Amniotic epithelial cell (primary cell): Measurements from ENCODE around the gene YIF1B.
"Not testable (repeated sequence)": the region's sequence is repeated elsewhere in the genome, so short reads cannot be mapped to it uniquely, and the experiment has no call there.

Experiments
- DNase-seq: peaks from one replicate; pipeline ENCODE4 v3.0.0-alpha.2; 2010; ENCODE audit warnings: low read depth

Gene YIF1B, protein sequence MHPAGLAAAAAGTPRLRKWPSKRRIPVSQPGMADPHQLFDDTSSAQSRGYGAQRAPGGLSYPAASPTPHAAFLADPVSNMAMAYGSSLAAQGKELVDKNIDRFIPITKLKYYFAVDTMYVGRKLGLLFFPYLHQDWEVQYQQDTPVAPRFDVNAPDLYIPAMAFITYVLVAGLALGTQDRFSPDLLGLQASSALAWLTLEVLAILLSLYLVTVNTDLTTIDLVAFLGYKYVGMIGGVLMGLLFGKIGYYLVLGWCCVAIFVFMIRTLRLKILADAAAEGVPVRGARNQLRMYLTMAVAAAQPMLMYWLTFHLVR

DNA sequence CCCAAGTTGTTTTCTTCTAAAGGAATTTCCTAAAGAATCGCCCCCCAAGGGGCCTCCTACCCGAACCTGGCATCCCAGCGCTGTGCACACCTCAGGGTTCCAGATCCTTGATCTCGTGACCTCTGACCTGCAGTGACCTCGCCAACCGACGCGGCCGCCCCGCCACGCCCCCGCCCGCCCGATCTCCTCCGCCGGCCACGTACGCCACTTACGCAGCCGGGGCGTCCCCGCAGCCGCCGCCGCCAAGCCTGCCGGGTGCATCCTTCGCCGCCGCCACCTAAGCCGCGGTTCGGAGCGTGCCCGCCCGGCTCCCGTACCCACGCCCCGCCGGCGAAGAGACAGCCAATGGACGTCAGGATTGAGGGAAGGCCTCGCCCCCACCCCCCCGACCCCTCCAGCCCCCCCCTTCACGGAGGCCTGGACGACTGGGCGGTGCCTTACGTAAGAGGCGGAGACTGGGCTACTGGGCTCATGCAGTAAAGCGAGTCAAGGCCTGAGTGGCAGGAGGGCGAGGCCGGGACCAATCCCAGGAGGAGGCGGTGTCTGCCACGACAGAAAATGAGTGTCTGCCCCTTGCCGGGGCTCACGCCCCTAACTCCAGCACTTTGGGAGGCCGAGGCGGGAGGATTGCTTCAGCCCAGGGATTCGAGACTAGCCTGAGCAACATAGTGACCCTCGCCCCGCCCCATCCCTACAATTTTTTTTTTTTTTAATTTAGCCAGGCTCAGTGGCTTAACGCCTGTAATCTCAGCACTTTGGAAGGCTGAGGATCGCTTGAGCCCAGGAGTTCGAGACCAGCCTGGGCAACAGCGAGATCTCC is at the start of gene YIF1B:
TSS of gene YIF1B (minus strand) at position 291 of the 820 bp plus-strand sequence. CDS start at position 261, 30 bp downstream.
- peak; percentile 97 for DNase-seq

DNA sequence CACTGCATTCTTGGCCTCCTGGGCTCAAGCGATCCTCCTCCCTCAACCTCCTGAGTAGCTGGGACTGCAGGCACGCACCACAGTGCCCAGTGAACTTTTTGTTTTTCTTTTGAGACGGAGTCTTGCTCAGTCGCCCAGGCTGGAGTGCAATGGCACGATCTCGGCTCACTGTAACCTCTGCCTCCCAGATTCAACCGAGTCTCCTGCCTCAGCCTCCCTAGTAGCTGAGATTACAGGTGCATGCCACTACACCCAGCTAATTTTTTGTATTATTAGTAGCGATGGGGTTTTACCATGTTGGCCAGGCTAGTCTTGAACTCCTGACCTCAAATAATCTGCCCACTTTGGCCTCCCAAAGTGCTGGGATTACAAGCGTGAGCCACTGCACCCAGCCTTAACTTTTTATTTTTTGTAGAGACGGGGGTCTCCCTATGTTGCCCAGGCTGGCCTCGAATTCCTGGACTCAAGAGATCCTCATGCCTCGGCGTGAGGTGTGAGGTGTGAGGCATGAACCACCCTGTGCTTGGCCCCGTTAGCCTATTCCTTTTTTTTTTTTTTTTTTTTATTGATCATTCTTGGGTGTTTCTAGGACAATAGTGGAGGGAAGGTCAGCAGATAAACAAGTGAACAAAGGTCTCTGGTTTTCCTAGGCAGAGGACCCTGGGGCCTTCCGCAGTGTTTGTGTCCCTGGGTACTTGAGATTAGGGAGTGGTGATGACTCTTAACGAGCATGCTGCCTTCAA is 47.4 kb upstream of the YIF1B start:
- DNase-seq = not testable (repeated sequence)

DNA sequence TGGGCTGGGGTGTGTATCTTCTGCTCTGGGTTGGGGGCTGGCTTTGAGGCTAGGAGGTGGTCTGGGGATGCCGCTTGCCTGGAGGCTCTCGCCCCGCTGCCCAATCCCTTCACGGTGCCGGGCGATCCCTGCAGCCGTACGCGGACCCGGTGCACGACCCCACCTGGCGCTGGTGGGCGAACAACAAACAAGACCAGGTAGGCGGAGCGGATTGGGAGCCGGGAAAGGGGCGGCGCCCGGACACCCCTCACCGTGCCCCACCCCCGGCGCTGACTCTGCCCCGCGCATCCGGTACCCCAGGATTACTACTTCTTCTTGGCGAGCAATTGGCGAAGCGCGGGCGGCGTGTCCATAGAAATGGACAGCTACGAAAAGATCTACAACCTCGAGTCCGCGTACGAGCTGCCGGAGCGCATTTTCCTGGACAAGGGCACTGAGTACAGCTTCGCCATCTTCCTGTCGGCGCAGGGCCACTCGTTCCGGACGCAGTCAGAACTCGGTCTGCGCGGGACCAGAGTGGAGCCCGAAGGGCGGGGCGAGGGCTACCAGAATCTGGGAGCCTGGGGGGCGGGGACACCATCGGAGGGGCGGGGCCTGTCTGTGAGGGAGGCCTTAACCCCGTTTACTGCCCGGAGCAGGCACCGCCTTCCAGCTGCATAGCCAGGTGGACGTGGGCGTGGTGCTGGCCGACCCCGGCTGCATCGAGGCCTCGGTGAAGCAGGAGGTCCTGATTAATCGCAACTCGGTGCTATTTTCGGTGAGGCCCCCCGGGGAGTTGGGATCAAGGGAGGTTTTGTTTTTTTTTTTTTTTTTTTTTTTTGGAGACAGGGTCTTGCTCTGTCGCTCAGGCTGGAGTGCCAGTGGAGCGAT is 46.6 kb upstream of the YIF1B start:
- DNase-seq = peak; percentile 39

DNA sequence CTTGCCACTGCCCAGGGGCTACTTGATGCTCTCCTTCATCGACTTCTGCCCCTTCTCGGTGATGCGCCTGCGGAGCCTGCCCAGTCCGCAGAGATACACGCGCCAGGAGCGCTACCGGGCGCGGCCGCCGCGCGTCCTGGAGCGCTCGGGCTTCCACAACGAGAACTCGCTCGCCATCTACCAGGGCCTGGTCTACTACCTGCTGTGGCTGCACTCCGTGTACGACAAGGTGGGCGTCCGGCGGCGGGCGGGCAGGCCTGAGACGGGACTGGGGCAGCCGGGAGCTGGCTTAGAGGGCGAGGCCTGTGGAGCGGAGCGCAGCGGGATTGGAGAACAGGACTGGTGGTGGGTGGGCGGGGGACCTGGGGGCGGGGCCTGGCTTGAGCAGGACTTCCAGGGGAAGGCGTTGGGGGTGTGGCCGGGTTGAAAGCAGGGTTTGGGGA is 45.9 kb upstream of the YIF1B start:
- peak; percentile 60 for DNase-seq

DNA sequence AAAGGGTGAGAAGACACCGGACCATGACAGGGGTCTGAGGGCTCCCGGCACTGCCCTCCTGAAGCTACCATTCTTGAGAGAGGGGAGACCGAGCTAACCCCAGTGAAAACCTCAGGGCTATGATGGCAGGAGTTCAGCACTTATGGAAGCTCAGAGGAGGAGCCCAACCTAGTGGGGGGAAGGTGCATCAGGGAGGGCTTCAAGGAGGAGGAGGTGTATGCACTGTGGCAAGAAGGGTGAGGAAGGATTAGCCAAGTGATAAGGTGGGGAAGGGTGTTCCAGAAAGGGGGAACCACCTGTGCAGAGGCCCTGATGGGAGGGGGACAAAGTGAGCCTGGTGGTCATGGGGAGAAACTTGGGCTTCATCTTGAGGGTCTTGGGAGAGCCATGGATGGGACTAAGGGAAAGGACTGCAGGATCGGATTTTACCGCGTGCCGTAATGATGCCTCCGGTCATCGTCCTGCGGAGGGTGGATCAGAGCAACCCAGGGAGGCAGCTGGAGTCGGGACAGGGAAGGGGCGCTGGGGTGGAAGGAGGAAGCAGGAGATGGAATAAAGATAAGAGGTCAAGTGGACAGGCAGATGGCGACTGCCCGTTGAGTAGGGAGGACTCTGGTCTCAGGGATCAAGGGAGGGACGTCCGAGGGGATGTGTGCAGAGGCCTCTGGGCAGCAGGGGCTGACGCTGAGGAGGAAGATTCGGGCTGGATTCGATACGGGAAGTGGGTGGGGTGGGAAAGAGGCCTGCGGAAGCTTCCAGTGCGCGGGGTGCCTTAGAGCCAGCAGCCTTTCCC is 45.3 kb upstream of the YIF1B start:
- DNase-seq = no peak

DNA sequence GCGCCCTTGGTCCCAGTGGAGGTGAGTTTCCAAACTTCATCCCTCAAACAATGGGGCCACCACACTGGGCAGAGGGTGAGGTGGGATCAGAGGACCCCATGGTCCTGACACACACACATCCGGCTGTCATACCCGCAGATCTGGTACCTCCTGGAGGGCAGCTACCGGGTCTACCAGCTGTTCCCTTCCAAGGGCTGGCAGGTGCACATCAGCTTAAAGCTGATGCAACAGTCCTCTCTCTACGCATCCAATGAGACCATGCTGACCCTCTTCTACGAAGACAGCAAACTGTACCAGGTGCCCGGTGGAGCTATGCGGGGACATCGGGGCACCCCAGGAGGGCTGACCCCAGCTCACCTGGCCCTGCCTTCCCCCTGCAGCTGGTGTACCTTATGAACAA is 44.6 kb upstream of the YIF1B start:
- no peak for DNase-seq

DNA sequence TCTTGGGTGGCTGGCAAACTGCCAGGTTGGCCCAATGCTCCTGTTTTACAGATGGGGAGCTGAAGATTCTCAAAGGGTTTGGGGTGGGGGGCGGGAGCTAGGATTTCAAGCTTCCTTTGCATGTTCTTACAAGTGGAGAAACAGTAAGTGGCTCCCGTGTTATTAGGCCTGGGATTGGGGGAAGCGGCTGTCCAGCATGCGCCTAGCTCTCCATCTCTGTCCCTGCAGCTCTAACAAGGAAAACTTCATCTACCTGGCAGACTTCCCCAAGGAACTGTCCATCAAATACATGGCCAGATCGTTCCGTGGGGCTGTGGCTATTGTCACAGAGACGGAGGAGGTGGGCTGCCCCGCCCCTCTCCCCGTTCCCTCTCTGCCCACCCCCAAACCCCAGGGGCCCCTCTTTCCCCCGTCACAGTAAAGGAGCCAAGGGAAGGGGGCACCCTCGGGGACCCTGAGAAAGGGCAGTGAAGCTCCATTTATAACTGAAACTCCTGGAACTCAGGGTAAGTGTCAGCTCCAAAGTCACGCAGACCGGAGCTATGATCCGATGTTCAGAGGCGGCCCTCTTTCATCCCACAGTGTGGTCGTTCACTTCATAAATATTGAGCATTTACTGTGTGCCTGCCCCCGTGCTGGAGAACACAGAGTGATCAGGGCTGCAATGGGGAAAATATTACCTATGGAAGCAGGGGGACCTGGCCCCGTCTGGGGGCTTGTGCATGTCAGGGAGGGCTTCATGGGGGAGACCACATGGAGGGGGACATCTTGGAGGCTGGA is 43.7 kb upstream of the YIF1B start:
- DNase-seq = no peak

DNA sequence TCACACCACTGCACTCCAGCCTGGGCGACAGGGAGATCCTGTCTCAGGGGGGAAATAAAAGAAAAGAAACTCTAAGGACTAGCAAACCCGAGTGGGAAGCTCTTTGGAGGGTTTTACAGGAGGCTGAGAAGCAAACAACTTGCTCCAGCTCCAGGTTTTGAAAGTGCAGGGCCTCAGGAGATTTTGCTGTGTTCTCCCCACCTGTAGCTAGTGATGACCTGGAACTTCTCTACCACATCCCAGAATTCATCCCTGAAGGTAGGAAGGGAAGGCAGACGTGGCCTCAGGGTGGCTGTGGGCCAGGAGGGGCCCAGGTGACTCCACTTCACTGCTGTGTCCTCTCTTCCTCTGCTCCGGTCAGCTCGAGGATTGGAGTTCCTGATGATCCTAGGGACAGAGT is 42.3 kb upstream of the YIF1B start:
- no peak for DNase-seq

DNA sequence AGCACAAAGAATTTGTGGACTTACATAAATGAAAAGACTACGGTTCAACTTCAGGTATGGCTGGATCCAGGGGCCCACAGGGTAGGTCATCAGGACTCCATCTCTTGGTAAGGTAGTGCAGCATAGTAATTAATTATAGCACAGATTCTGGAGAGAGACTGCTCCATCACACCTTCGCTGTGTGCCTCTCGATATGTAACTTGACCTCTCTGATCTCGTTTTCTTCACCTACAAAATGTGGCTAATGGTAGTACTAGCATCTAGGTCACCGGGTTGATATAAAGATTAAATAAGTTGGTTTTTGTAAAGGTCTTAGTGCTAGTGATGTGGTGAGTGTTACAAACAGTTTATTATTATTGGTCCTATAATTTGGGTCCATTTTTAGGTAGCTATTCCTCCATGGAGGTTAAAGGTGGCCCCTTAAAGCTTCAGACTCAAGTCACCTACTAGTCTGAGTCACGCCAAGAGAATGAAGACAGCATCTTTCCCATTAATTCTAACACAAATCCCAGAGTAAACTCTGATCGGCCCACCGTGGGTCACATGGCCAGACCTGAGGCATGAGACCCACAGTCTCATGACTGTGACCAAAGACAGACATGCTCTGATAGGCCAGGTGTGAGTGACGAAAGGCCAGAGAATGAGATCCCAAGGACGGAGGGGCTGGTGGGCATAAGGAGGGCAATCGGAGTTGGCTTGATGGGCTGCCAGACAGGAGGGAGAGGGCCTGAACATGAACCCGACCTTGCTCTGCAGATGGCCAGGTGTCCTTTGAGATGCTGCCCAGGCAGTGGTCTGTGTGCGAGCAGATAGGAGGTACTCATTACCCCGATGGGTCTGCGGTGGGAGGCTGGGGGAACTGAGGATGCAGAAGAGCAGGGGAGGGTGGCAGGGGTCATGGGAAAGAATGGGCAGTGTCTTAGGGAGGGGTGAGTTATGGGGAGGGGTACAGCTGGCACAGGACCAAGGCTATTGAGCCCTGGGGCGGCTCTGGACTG is 40.3 kb upstream of the YIF1B start:
- DNase-seq = no peak

DNA sequence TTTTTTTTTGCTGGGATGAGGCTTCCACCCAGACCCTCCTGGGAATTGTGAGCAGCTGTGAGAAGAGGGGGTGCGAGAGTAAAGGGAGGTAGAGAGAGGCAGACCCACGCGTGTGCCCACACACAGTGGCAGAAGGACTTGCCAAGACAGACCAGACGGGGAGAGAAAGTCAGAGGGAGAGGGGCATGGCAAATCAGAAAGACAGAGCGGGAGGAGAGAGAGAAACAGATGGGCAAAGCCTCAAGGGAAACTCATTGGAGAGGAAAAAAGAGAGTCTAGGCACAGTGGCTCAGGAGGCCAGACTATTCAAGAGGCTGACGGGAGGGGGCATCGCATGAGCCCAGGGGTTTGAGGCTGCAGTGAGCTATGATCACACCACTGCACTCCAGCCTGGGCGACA is 36.9 kb upstream of the YIF1B start:
- no peak for DNase-seq

DNA sequence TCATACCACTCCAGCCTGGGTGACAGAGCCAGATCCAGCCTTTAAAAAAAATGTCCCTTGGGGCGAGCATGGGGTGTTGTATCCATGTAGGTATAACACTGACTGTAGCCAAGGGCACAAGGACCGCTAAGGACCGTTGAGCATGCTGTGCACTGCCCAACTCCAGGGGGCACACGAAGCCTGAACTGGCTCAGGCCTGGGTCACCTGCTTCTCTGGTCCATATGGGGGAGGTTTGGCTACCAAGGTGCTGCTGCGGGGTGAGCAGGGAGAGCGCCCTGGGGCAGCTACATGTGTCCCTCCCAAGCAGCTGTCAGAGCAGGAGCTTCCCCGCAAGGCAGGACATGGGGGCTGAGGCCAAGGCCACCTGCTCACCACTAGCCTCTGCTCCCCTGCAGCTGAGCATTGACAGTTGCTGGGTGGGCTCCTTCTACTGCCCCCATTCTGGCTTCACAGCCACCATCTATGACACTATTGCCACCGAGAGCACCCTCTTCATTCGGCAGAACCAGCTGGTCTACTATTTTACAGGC is 36.2 kb upstream of the YIF1B start:
- no peak for DNase-seq

DNA sequence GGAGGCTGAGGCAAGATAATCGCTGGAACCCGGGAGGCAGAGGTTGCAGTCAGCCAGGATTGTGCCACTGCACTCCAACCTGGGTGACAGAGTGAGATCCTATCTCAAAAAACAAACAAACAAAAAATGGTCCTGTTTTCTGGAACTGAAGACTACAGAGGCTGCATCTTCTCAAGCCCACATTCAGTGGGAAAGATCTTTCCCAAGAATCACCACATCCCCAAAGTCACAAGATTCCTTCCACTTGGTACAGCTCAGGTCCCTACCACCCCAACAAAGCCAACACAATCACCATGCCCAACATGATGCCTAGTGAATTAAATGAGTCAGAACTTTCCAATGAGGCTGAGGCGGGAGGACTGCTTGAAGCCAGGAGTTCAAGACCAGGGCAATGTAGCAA is 35.1 kb upstream of the YIF1B start:
- DNase-seq = no peak

DNA sequence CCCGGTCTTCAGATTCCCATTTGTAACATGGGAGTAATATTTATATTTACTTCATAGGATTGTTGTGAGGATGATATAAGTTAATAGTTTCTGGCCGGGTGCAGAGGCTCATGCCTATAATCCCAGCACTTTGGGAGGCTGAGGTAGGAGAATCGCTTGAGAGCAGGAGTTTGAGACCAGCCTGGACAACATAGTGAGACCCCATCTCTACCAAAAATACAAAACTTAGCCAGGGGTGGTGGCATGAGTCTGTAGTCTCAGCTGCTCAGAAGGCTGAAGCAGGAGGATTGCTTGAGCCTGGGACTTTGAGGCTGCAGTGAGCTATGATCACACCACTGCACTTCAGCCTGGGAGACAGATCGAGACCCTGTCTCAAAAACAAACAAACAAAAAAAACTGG is 31.1 kb upstream of the YIF1B start:
- no peak for DNase-seq

DNA sequence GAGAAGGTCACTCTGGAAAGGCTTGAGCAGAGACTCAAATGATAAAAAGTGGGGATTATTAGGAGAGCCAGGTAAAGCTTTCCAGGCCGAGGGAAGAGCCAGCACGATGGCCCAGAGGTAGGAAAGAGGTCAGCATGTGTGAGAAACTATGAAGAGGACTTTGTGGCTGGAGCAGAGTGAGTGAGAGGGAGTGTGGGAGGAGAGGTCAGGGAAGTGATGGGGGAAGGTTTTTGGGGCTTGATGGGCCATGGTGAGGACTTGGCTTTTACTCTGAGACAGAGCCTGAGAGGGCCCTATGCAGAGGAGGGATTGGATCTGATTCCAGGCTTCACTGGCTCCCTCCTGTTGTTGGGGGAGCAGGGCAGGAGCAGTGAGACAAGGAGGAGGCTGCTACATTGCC is 25.2 kb upstream of the YIF1B start:
- no peak for DNase-seq

DNA sequence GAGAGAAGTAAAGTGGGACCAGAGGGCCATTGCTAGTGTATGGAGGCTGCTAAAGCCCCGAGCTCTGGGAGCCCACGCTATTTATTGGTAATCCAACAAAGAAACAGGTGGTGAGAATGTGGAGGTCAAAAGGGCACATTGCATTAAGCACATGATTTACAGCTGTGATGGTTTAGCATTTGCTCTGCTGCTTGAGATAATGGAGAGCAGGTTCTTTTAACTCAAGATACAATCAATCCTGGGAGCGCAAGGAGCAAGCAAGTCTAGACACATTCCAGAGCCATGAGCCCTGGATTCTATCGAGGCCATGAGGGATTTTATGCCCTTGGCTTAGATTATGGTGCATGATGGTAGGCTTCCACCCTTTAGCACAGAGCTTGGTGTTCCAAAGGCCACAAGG is 23.3 kb upstream of the YIF1B start:
- peak; percentile 48 for DNase-seq

DNA sequence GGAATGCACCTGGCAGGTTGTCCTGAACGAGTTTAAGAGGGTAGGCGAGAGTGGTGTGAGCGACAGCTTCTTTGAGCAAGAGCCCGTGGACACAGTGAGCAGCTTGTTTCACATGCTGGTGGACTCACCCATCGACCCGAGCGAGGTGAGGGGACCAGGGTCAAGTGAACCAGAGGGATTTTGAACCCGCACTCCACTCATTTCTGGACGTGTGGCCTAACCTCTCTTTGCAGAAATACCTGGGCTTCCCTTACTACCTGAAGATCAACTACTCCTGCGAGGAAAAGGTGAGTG is 21.6 kb upstream of the YIF1B start:
- no peak for DNase-seq

DNA sequence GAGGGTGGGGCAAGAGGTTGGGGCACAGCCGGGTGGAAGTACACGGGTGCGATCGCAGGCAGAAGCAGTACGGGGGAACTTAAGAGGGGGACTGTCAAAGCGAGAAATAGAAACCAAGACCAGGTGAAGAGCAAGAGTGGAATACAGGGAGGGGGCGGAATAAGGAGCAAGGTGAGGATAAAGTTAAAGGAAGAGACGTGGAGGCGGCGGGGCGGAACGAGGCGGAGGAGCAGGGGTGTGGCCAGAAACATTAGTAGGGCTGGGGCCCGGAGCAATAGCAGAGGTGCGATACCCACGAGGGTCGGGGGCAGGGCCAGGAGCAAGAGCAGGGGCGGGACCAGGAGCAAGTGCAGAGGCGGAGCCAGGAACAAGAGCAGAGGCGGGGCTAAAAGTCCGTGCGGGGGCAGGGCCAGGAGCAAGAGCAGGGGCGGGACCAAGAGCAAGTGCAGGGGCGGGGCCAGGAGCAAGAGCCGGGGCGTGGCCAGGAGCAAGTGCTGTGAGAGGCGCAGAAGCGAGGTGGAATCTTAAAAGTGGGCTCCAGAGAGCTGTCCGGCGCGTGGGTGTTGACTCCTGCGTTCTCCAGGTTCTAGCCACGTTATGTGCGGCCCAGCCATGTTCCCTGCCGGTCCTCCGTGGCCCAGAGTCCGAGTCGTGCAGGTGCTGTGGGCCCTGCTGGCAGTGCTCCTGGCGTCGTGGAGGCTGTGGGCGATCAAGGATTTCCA is 21.1 kb upstream of the YIF1B start:
- peak; percentile 91 for DNase-seq
